Naive thymus-derived CD8-positive, alpha-beta T cell (primary cell): Measurements from ENCODE around the gene DSTN. TPM values are rescaled to one million over a fixed set of nuclear protein-coding genes. Genes with fewer than 3 reads are reported as not detected.

Experiments used
- ATAC-seq, 2 donors: fragments of 150-1000 bp; cut with Tn5 transposase in 1 of 2; sonication (Bioruptor Pico), chemical (Tn5 transposase) in 1 of 2; 1 replicate in 1 of 2; 2 replicates in 1 of 2; pipeline ENCODE4 v1.10.0; 2021; ENCODE audit warnings: mild to moderate bottlenecking in 2 of 2, moderate library complexity in 2 of 2
- POLR2A ChIA-PET: fragments of 350-600 bp; sonication (Branson Sonifier 250); formaldehyde crosslinking; loops from one replicate; lab custom pipeline; 2021; ENCODE audit warnings: antibody characterized with exemption; lab: Charles Lee
- DNase-seq, 10 donors: peaks; one replicate each; pipeline versions ENCODE4 v3.0.0 to v3.0.0-alpha.2; 2020 to 2022
- H3K27ac Mint-ChIP-seq, 10 donors: one replicate each; pipeline ENCODE4 v1.8.0; 2020 to 2022; ENCODE audit warnings: mild to moderate bottlenecking in 10 of 10, mixed read lengths in 10 of 10, moderate library complexity in 4 of 10, inconsistent platforms in 1 of 10
- H3K27me3 Mint-ChIP-seq, 5 donors: one replicate each; pipeline ENCODE4 v1.8.0; 2021 to 2022; ENCODE audit warnings: mixed read lengths in 5 of 5
- H3K36me3 Mint-ChIP-seq, 3 donors: one replicate each; pipeline ENCODE4 v1.8.0; 2020 to 2022; ENCODE audit warnings: mixed read lengths in 3 of 3, mild to moderate bottlenecking in 2 of 3, inconsistent platforms in 1 of 3
- H3K4me1 Mint-ChIP-seq, 4 donors: one replicate each; pipeline ENCODE4 v1.8.0; 2021 to 2022; ENCODE audit warnings: mixed read lengths in 4 of 4
- H3K4me3 Mint-ChIP-seq, 10 donors: one replicate each; pipeline ENCODE4 v1.8.0; 2020 to 2022; ENCODE audit warnings: mild to moderate bottlenecking in 10 of 10, mixed read lengths in 10 of 10, moderate library complexity in 6 of 10, inconsistent platforms in 1 of 10
- H3K9me3 Mint-ChIP-seq, 9 donors: one replicate each; pipeline ENCODE4 v1.8.0; 2020 to 2022; ENCODE audit warnings: mixed read lengths in 9 of 9, mild to moderate bottlenecking in 3 of 9, inconsistent platforms in 1 of 9, moderate library complexity in 1 of 9
- polyA plus RNA-seq, 3 donors: library from polyadenylated mRNA; unstranded; fragments of 300-500 nt; fragmentation: Illumina TruSeq; gene quantifications; one replicate each; pipeline ENCODE4 v1.2.3, GENCODE V29; 2021
- total RNA-seq, 8 experiments: library from RNA in 2 of 8; stranded (reverse) in 2 of 8; gene quantifications; one replicate each; pipeline ENCODE4 v1.2.3 and lab custom pipeline; 2021 to 2026

Gene DSTN
- total and polyA plus RNA-seq, 5 experiments from 2014 or later: 28.4 to 140 (median 75.1) TPM

DNA sequence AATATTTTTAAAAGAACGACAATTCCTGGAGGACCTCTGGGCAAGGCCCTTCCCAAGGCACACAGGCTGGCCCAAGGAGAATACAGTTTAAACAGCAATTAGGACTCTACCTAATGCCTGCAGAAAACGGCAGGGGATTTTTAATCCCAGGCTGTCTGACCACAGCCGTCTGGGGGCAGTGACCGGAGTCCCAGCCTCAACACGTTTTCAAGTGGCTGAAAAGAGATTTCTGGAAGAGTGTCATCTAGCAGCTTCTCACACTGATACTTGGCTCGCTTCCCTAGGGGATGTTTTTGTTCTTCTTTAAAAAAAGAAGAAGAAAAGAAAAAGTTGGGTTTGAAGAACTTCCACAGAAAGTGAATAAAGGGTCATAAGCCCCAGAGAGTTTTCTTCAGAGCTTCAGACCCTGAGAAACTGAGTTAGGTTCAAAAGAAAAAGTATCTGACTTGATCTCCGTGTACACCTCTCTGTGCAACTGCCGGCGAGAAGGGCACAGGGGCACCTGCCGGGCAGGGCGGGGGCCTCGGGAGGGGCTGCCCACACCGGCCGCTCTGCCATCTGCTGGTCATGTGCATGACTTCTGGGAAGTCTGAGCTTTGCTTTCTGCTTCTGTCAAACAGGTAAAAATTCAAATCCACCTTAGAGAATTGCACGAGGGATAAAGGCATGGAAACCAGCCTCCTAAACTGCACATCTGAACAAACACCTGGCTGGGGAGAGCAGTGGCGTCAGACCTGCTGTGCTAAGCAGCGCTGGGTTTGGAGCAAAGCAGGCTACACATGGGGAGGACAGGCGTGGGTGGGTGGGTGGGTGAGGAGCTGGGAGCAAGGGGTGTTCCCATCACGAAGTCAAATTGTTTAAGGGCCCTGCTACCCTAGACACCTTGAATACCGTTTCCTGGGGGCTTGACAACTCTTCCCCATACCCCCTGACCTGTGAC, 79.2 kb downstream of the DSTN start:
- peaks cover 0 to 42% (median 9%) of the 10 kb centered on the region in 4 donors for H3K4me1 Mint-ChIP-seq
- H3K27me3 Mint-ChIP-seq: no peaks in the 10 kb centered on the region
- peak overlapping the region in 3 of 10 donors; percentile 48 to 71 (median 65) for H3K27ac Mint-ChIP-seq
- no peaks in the 10 kb centered on the region for H3K9me3 Mint-ChIP-seq
- DNase-seq (peak in 9 of 10 donors; percentile 18 to 61 (median 41)), ATAC-seq (peak; percentile 85 to 94)
- POLR2A ChIA-PET: no interaction called here
- no peaks in the 10 kb centered on the region for H3K36me3 Mint-ChIP-seq
- peak overlapping the region in 4 of 10 donors; percentile 11 to 33 (median 24) for H3K4me3 Mint-ChIP-seq

DNA sequence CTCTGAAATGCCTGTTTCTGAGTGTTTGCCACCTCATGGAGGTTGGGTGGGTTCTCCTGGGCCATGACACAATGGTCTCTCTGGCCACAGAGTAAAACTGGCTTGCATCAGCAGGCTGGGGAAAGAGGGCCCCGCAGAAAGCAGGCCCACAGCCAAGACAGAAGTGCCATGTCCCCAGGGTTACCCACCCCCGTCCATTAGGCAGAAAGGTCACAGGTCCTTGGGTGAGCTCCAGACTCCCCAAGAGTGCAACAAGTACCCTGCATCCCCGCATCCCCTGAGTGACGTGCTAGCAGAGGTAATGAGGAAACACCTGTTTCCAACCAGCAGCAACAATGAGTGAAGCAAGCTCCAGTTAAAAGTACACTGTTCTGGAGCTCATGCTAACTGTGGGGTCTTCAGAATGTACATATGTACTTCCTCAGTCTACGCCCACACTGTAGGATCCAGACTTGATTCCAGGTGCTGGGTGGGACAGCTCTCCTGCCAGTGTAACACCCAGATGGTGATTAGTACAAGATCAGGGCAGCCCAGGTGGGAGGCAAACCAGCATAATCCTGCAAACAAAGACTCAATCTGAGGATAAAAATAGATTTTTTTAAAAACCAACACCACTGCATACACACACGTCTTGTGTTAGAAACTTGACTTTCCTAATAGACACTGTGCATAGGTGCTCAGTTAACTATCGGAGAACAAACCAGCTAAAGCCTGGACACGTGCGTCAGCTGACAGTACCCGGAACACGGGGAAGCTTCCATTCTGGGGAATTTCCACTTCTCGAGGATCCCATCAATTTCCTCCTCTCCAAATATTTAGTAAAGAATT, 80.6 kb downstream of the DSTN start:
- Mint-ChIP-seq H3K4me1 (peaks cover 0 to 38% (median 9%) of the 10 kb centered on the region in 4 donors), H3K4me3 (no peak overlapping the region), H3K27me3 (no peaks in the 10 kb centered on the region), H3K27ac (no peak overlapping the region), H3K9me3 (no peaks in the 10 kb centered on the region), H3K36me3 (no peaks in the 10 kb centered on the region)
- POLR2A ChIA-PET: no interaction called here
- DNase-seq (peak in 1 of 10 donors; percentile 24), ATAC-seq (no peak)

DNA sequence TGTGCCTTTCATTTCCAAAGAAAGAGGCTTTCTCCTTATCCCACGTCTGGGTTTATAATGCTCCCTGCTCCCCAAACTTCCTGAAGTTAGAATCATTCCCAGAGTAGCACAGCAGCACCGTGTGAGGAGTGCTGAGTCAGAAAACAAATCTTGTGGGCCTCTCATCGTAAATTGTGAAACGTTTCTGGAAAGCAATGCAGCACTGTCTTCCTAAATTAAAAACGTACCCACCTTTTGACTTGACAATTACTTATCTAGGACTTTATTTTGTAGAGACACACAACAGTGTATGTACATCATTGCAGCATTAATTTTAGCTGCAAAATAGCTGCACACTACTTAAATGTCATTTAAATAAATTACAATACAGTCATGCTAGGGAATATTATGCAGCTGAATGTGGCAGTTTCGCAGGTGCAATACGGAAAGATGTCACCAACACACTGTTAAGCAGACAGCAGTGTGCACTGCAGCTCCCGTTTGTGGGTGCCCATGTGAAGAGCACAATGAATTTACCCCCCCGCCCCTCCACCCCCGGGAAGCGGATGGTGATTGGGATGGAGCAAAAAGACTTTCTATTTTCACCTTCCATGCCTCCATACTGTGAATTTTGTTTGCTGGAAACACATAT, 81.4 kb downstream of the DSTN start:
- no peak for ATAC-seq
- Mint-ChIP-seq H3K9me3 (no peaks in the 10 kb centered on the region), H3K27ac (no peak overlapping the region), H3K27me3 (no peaks in the 10 kb centered on the region), H3K4me3 (no peak overlapping the region), H3K36me3 (peaks cover 0 to 2% (median 2%) of the 10 kb centered on the region in 3 donors), H3K4me1 (peaks cover 0 to 38% (median 9%) of the 10 kb centered on the region in 4 donors)
- DNase-seq: no peak
- POLR2A ChIA-PET: no interaction called here

DNA sequence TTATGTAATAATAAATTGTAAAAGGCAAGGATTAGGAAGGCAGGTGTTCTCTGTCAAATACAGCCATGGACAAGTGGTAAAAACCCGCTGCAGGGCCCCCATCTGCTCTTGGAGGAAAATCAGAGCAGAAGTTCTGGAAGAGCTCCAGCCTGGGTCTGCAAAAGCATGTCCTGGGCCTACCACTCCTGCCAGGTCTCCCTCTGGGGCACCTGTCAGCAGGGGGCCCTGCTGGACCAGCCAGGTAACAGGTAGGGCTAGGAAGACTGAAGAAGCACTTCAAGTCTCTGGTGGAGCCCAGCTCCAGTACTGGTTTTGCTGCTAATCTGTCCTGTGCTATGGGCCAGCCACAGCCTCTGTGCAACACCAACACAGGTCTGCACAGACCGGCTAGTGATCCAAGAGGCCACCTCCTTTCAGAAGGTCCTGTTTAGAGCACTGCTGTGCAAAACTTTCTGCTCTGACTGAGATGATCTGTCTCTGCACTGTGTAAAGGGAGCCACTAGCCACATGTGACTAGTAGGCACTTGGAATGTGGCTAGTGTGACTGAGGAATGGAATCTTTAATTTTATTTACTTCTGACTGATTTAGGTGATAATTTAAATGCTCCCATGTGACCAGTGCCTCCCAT, 82.0 kb downstream of the DSTN start:
- ATAC-seq (peak in 1 of 2 donors; percentile 37), DNase-seq (peak in 1 of 10 donors; percentile 49)
- peaks cover 0 to 8% (median 3%) of the 10 kb centered on the region in 3 donors for H3K36me3 Mint-ChIP-seq
- POLR2A ChIA-PET: no interaction called here
- no peaks in the 10 kb centered on the region for H3K9me3 Mint-ChIP-seq
- peak overlapping the region in 1 of 10 donors; percentile 32 for H3K27ac Mint-ChIP-seq
- no peaks in the 10 kb centered on the region for H3K27me3 Mint-ChIP-seq
- peaks cover 0 to 38% (median 9%) of the 10 kb centered on the region in 4 donors for H3K4me1 Mint-ChIP-seq
- H3K4me3 Mint-ChIP-seq: no peak overlapping the region

DNA sequence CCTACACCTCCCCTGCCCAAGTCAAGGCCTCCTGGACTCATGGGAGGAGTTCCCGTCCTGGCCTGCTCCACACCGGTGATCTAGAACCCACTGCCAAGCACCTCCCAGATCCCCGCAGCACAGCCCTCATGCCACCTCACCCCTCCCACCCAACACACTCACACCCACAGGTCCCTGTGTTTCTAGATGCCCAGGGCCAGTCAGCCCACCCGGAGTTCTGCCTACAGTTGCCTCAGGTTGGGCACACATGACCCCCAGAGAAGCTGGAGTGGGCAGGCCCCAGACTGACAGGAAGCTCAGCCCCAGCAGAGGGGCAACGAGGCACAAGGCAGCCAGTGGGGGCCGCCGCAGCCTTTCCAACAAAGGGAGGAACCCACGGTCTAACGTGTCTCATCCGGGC, 82.5 kb downstream of the DSTN start:
- H3K9me3 Mint-ChIP-seq: no peaks in the 10 kb centered on the region
- no peak overlapping the region for H3K4me3 Mint-ChIP-seq
- H3K27ac Mint-ChIP-seq: peak overlapping the region in 1 of 10 donors; percentile 32
- POLR2A ChIA-PET: no interaction called here
- DNase-seq: peak in 1 of 10 donors; percentile 22
- no peaks in the 10 kb centered on the region for H3K27me3 Mint-ChIP-seq
- peaks cover 0 to 13% (median 3%) of the 10 kb centered on the region in 3 donors for H3K36me3 Mint-ChIP-seq
- ATAC-seq: no peak
- H3K4me1 Mint-ChIP-seq: peaks cover 0 to 35% (median 9%) of the 10 kb centered on the region in 4 donors

DNA sequence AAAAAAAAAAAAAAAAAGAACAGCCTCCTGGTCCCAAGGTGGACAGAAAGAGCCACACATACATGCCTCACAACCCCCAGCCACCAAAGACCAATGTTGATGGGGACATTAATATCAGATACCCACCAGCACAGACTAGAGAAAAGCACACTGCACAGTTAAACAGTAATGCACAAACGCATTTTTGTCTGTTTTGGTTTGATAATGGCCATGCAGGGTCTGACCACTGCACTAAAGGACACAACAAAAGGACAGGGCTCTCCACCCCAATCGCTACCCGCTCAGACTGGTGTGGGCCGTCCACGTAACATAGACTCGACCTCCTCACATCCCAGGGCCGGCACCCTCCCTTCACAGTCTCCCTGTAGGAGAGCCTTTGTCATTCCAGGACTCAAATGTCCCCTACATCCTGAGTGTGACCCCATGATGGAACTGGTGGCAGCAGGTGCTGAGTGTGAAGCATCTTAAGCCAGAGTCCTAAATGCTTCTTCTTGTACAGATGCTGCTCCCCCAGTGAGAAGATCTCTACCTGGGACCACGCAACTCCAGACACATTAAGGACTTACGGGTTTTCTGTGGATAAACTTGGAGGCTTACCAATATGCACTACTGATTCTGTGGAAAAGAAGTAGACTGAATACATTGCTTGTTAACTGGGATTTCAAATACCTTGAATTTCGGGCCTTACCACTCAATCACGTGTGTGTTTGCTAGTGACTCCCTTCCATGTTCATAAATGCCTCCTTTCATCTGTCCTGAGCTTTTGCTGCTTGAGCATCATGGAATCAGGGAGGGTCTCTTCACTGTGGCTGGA, 84.2 kb downstream of the DSTN start:
- DNase-seq: no peak
- Mint-ChIP-seq H3K4me1 (peaks cover 0 to 22% (median 3%) of the 10 kb centered on the region in 4 donors), H3K36me3 (peaks cover 4 to 28% (median 12%) of the 10 kb centered on the region in 3 donors), H3K4me3 (no peak overlapping the region), H3K27me3 (no peaks in the 10 kb centered on the region), H3K27ac (peak overlapping the region in 1 of 10 donors; percentile 11), H3K9me3 (peaks cover 0 to 2% (median 0%) of the 10 kb centered on the region in 9 donors)
- POLR2A ChIA-PET: no interaction called here
- ATAC-seq: no peak

DNA sequence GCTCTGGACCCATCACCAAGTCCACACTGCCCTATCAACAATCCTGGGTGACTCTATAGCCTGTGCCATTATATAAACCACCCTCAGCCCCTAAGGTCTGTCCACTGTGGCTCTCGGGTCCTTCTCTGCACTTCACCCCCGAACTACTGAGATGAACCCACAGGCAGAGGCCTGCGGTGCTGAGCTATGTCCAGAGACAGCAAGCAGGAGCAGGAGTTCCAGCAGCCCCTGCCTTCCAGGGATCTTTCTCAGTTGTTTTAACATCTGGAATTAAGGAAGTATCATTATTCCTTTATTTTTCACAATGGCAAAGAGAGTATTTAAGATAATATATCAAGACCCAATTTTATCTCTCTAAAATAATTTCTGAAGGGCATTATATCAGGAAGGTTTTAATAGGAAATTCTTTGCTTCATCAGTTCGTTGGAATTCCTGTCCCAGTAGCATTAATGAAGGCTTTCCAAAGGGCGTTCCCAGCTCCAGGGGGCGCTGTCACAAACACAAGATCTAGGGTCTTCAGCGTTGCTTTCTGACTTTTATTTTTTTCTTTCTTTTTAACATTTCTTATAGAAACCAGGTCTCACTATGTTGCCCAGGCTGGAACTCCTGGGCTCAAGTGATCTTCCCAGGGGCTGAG, 84.9 kb downstream of the DSTN start:
- Mint-ChIP-seq H3K36me3 (peaks cover 4 to 32% (median 12%) of the 10 kb centered on the region in 3 donors), H3K4me1 (peaks cover 0 to 17% (median 0%) of the 10 kb centered on the region in 4 donors), H3K27me3 (no peaks in the 10 kb centered on the region), H3K9me3 (peaks cover 0 to 2% (median 0%) of the 10 kb centered on the region in 9 donors), H3K27ac (peak overlapping the region in 1 of 10 donors; percentile 11), H3K4me3 (no peak overlapping the region)
- no peak for ATAC-seq
- POLR2A ChIA-PET: no interaction called here
- DNase-seq: no peak

DNA sequence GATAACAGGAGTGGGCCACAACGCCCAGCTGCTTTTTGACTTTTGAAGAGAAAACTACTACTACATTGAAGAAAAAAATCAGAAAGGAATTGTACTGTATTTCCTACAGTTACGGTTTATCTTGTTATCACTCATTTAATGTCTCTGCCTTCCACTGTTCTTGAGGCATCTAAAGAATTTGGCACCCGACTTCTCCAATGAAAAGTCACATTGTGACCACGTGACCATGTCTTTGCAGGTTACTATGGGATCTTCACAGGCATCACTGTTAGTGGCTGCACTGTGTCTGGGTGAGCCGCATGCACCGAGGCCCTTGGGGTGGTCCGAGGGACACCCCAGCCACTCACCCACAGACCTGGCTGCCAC, 85.4 kb downstream of the DSTN start:
- Mint-ChIP-seq H3K27me3 (no peaks in the 10 kb centered on the region), H3K4me3 (no peak overlapping the region), H3K4me1 (peaks cover 0 to 12% (median 0%) of the 10 kb centered on the region in 4 donors), H3K27ac (peak overlapping the region in 2 of 10 donors; percentile 11 to 69), H3K36me3 (peaks cover 4 to 37% (median 14%) of the 10 kb centered on the region in 3 donors), H3K9me3 (peaks cover 0 to 2% (median 0%) of the 10 kb centered on the region in 9 donors)
- DNase-seq: no peak
- ATAC-seq: no peak
- POLR2A ChIA-PET: no interaction called here

DNA sequence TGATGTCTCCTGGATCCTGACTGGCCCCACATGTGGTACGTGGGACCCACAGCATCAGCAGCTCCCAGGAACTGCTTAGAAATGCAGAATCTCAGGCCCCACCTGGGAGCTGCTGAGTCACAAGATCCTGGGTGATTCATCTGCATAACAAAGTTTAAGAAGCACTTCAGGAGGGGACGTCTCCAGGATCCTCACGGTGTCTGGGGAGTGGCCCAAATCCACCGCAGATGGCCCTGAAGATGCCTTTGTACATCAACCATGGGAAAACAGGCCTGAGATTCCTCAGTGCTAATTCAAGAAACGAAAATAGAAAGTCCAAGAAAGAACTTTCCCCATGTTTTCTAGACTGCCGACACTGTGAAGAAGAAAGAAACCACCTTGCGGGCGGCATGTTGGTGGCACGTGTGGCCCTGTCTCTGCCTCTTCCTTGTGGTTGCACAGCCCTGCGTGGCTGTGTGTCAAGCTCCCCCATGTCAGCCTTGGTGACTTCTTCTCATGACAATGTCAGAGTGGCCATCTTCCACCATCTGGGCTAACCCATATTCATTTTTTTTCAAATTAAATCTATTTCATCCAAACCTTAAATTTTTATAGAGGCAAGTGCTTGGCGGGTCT, 86.1 kb downstream of the DSTN start:
- Mint-ChIP-seq H3K4me3 (no peak overlapping the region), H3K27me3 (no peaks in the 10 kb centered on the region), H3K9me3 (peaks cover 0 to 2% (median 0%) of the 10 kb centered on the region in 9 donors), H3K4me1 (peaks cover 0 to 10% (median 2%) of the 10 kb centered on the region in 4 donors), H3K27ac (peak overlapping the region in 3 of 10 donors; percentile 7 to 64 (median 21)), H3K36me3 (peaks cover 4 to 42% (median 18%) of the 10 kb centered on the region in 3 donors)
- no peak for ATAC-seq
- POLR2A ChIA-PET: no interaction called here
- no peak for DNase-seq

DNA sequence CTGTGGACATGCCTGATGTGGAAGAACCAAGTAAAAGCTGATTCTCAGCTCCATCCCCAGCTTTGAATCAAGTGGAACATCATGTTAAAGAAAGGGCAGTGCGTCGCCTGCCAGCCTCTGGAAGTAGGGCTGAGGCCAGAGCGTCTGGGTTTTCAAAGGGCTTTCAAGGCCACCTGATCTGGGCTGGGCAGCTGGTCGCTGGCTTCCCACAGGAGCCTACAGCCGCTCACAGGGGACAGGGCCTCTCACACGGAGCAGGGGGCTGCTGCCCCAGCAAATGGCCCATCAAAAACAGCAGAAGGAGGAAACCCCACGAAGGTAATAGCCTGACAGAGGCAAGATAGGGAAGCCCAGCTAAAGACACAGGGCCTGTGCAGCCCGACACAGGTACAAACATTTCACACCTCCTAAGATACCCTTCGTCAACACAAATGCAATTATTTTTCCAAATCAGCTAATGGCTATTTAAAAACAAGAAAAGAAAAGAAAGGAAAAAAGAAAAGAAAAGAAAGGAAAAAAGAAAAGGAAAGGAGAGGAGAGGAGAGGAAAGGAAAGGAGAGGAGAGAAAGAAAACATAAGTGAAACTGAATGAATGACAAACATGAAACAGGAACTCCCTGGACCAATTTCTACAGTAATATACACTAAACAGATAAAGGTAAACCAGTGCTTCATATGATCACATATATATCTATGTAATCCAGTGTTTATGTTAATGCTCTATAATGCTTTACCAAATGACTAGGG, 87.4 kb downstream of the DSTN start:
- H3K27ac Mint-ChIP-seq: no peak overlapping the region
- ATAC-seq: no peak
- no peak for DNase-seq
- H3K9me3 Mint-ChIP-seq: peaks cover 0 to 2% (median 0%) of the 10 kb centered on the region in 9 donors
- H3K4me3 Mint-ChIP-seq: no peak overlapping the region
- no peaks in the 10 kb centered on the region for H3K27me3 Mint-ChIP-seq
- POLR2A ChIA-PET: no interaction called here
- H3K4me1 Mint-ChIP-seq: peaks cover 0 to 19% (median 4%) of the 10 kb centered on the region in 4 donors
- H3K36me3 Mint-ChIP-seq: peaks cover 4 to 42% (median 18%) of the 10 kb centered on the region in 3 donors
